ENCODE results near the gene TTLL1. TPM values are rescaled to one million over a fixed set of nuclear protein-coding genes. Genes with fewer than 3 reads are reported as not detected.

The TTLL1 gene
- total RNA-seq, 2 donors from 2014 or later = 4.4 to 5.2 TPM

DNA sequence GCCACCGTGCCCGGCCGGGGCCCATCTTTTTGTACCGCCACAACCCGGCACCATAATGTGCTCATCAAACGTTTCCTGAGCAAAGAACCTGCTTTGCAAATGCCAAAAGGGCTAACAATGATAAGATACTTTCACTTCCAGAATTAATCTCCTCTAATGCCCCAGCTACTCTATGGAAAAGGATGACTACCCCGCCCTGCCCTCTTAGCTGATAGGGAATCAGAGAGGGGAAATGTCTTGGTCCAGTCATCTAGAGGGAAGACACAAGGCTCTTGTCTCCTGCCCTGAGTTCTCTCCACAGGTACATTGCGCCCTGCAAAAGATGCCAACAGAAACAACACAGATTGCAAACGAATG is 586 bp downstream of the TTLL1 start:
- Histone ChIP-seq H3K4me3 (peak overlapping the region; percentile 53 to 79), H3K4me1 (peaks cover 0 to 14% of the 10 kb centered on the region in 2 donors), H3K9me3 (no peaks in the 10 kb centered on the region), H3K36me3 (no peaks in the 10 kb centered on the region), H3K27me3 (no peaks in the 10 kb centered on the region), H3K27ac (peak overlapping the region in 1 of 2 donors; percentile 69)
- no peak for DNase-seq (ENCODE audit: low spot score)
- TF ChIP-seq, protein P1, sequence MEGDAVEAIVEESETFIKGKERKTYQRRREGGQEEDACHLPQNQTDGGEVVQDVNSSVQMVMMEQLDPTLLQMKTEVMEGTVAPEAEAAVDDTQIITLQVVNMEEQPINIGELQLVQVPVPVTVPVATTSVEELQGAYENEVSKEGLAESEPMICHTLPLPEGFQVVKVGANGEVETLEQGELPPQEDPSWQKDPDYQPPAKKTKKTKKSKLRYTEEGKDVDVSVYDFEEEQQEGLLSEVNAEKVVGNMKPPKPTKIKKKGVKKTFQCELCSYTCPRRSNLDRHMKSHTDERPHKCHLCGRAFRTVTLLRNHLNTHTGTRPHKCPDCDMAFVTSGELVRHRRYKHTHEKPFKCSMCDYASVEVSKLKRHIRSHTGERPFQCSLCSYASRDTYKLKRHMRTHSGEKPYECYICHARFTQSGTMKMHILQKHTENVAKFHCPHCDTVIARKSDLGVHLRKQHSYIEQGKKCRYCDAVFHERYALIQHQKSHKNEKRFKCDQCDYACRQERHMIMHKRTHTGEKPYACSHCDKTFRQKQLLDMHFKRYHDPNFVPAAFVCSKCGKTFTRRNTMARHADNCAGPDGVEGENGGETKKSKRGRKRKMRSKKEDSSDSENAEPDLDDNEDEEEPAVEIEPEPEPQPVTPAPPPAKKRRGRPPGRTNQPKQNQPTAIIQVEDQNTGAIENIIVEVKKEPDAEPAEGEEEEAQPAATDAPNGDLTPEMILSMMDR (IDR thresholded peaks at IDR 0.05) = no peak

DNA sequence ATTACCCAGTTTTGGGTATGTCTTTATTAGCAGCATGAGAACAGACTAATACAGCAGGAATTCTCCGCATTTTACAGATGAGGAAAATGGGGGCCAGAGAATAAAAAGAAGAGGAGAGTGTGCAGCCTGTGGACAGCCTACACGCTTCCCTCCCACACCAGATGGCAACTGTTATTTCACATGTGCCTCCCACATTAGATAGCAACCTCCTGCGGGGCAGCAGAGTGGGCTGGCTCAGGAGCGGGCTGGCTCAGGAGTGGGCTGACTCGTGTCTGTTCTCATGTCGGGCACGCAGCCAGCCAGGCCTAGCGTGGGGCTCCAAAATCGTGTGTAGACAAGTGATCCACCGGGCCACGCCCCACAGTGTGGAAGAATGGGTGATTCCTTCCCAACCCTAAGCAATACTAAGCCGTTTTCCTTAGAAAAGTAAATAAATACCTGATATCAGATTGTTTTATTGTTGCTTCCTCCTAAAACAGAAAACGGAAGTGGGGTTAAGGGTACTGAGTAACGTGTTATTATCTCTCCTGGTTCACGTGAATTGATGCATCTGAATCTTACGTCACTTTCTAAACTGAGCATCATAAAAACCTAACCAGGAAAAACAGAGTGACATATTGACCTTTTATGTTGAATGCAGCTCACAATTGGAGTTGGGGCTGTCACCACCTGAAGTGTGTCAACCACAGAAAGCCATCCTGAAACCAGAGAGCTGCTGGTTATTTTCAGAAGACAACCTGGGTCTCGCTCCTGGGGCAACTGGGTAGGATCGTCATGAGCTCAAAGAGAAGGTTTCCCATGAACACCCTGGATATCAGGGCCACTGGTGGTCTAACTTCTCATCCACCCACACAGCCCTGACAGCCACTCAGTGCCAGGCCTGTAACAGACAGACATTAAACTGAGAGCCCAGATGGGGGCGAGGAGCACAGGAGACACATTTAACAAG is 3.3 kb downstream of the TTLL1 start:
- no peaks in the 10 kb centered on the region for H3K9me3 ChIP-seq
- H3K27ac ChIP-seq = peak overlapping the region; percentile 62 to 80
- TF ChIP-seq, protein P1 (IDR thresholded peaks at IDR 0.05) = no peak
- no peak for DNase-seq (ENCODE audit: low spot score)
- H3K4me1 ChIP-seq = peaks cover 0 to 14% of the 10 kb centered on the region in 2 donors
- no peak overlapping the region for H3K4me3 ChIP-seq
- H3K36me3 ChIP-seq = no peaks in the 10 kb centered on the region
- H3K27me3 ChIP-seq = no peaks in the 10 kb centered on the region

DNA sequence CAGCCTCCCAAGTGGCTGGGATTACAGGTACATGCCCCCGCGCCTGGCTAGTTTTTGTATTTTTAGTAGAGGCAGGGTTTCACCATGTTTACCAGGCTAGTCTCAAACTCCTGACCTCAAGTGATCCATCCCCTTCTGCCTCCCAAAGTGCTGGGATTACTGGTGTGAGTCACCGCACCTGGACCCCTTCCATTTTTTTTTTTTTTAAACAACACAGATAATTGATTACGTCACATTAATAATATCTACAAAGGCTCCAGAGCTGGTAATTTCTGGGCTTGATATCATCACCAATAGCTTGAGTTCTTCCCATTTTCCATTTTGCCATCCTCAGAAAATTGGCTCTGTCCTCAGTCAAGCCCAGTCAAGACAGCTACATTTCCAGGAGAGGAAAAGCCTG is 7.2 kb downstream of the TTLL1 start:
- TF ChIP-seq, protein P1 (IDR thresholded peaks at IDR 0.05) = no peak
- no peaks in the 10 kb centered on the region for H3K9me3 ChIP-seq
- no peaks in the 10 kb centered on the region for H3K4me1 ChIP-seq
- H3K4me3 ChIP-seq = no peak overlapping the region
- DNase-seq (ENCODE audit: low spot score) = no peak
- H3K36me3 ChIP-seq = no peaks in the 10 kb centered on the region
- no peaks in the 10 kb centered on the region for H3K27me3 ChIP-seq
- H3K27ac ChIP-seq = no peak overlapping the region

DNA sequence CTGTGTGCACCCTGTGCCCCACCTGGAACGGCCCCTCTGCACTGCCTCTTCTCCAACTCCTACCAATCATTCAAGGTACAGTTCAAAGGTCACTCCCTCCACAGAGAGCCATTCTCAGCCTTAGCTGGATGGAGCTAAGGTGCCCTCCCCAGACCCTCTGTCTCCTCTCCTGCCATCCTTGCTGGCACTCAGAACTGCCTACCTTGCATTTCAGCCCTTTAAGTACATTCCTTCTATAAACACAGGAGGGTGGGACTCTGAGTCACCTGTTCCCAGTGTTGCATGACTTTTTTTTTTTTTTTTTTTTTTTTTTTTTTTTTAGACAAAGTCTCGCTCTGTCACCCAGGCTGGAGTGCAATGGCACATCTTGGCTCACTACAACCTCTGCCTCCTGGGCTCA is 8.6 kb downstream of the TTLL1 start:
- DNase-seq (ENCODE audit: low spot score) = no peak
- TF ChIP-seq, protein P1 (IDR thresholded peaks at IDR 0.05) = no peak
- H3K36me3 ChIP-seq = no peaks in the 10 kb centered on the region
- H3K4me1 ChIP-seq = no peaks in the 10 kb centered on the region
- H3K9me3 ChIP-seq = no peaks in the 10 kb centered on the region
- no peaks in the 10 kb centered on the region for H3K27me3 ChIP-seq
- H3K4me3 ChIP-seq = no peak overlapping the region
- no peak overlapping the region for H3K27ac ChIP-seq

DNA sequence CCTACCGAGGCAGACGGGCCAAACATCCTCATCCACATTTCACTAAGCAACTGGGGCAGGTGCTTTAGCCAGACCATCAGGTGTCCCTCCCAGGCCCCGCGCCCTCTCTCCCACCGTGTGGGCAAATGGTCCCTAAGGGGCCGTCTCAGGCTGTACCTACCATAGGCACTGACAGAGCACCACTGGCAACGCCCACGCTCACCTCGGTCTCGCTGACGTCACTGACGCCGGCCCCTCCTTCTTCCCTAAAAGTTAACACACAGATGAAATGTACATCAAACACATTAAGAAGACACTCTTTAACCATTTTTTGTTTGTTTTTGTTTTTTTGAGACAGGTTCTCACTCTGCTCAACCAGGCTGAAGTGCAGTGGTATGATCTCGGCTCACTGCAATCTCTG is 9.4 kb downstream of the TTLL1 start:
- no peak overlapping the region for H3K4me3 ChIP-seq
- no peak overlapping the region for H3K27ac ChIP-seq
- H3K27me3 ChIP-seq = no peaks in the 10 kb centered on the region
- no peaks in the 10 kb centered on the region for H3K4me1 ChIP-seq
- DNase-seq (ENCODE audit: low spot score) = no peak
- H3K36me3 ChIP-seq = no peaks in the 10 kb centered on the region
- TF ChIP-seq, protein P1 (IDR thresholded peaks at IDR 0.05) = no peak
- H3K9me3 ChIP-seq = no peaks in the 10 kb centered on the region

All from right atrium auricular region (tissue), 2 donors.